Endodermal cell (in vitro differentiated cells): ENCODE data around the gene TREX2. TPM values are rescaled to one million over a fixed set of nuclear protein-coding genes. Genes with fewer than 3 reads are reported as not detected.

Experiments used
- DNase-seq: peaks from one replicate; pipeline ENCODE4 v3.0.0-alpha.2; 2017
- H3K27ac ChIP-seq: 2 replicates; pipeline ENCODE4 v1.5.1; 2013; ENCODE audit warnings: mild to moderate bottlenecking, low read depth, low read length, moderate library complexity
- H3K27me3 ChIP-seq: 2 replicates; pipeline ENCODE4 v1.6.1; 2013; ENCODE audit warnings: mild to moderate bottlenecking, low read length, moderate library complexity; ENCODE audit not compliant: insufficient read depth, control insufficient read depth, poor library complexity, severe bottlenecking
- H3K36me3 ChIP-seq: 2 replicates; pipeline ENCODE4 v1.7.0; 2013; ENCODE audit warnings: mild to moderate bottlenecking, low read length, moderate library complexity; ENCODE audit not compliant: control insufficient read depth, insufficient read depth
- H3K4me1 ChIP-seq: one replicate; pipeline ENCODE4 v1.7.0; 2013; ENCODE audit warnings: low read length; ENCODE audit not compliant: control insufficient read depth, insufficient read depth
- H3K4me3 ChIP-seq: 2 replicates; pipeline ENCODE4 v1.5.1; 2013; ENCODE audit warnings: mild to moderate bottlenecking, low read length, moderate library complexity
- H3K9ac ChIP-seq: 2 replicates; pipeline ENCODE4 v1.6.1; 2013; ENCODE audit warnings: mild to moderate bottlenecking, low read length, moderate library complexity; ENCODE audit not compliant: poor library complexity, severe bottlenecking; ENCODE audit errors: extremely low read depth
- H3K9me3 ChIP-seq: 2 replicates; pipeline ENCODE4 v1.6.1; 2013; ENCODE audit warnings: mild to moderate bottlenecking, low read length, moderate library complexity; ENCODE audit not compliant: control insufficient read depth
- H3K27ac Mint-ChIP-seq: 2 replicates; pipeline ENCODE4 v1.8.0; 2020; ENCODE audit warnings: mixed read lengths
- H3K27me3 Mint-ChIP-seq: 2 replicates; pipeline ENCODE4 v1.8.0; 2021; ENCODE audit warnings: mild to moderate bottlenecking, mixed read lengths; ENCODE audit not compliant: insufficient read depth
- H3K36me3 Mint-ChIP-seq: 2 replicates; pipeline ENCODE4 v1.8.0; 2020; ENCODE audit warnings: low read depth, mixed read lengths
- H3K4me1 Mint-ChIP-seq: 2 replicates; pipeline ENCODE4 v1.8.0; 2020; ENCODE audit warnings: mixed read lengths
- H3K4me3 Mint-ChIP-seq: 2 replicates; pipeline ENCODE4 v1.8.0; 2020; ENCODE audit warnings: mild to moderate bottlenecking, moderate library complexity, mixed read lengths
- H3K9me3 Mint-ChIP-seq: 2 replicates; pipeline ENCODE4 v1.8.0; 2020; ENCODE audit warnings: mild to moderate bottlenecking, mixed read lengths
- WGBS, 2 experiments: methylation state at CpG; one replicate each; pipeline versions ENCODE4 v1.1.5 to v1.1.7; 2013; ENCODE audit warnings: missing lambda C conversion rate in 2 of 2, mixed read lengths in 1 of 2; ENCODE audit not compliant: insufficient coverage in 1 of 2, insufficient read length in 1 of 2; 5-methylcytosine and 5-hydroxymethylcytosine counted together
- total RNA-seq, 2 donors: library from RNA; stranded (reverse); fragmentation: NEBNext Ultra II Directional in 1 of 2; extraction: Animal tissue kit (Norgen Biotek cat#: 25700) in 1 of 2; gene quantifications; 2 replicates in 1 of 2; 3 replicates in 1 of 2; pipeline ENCODE4 v1.2.1, GENCODE V29; 2021
- TF ChIP-seq, protein P1 (sequence below): fragments of 200-600 bp; sonication (generic); conservative IDR thresholded peaks from 2 replicates; pipeline ENCODE4 v1.5.0; 2021; ENCODE audit warnings: antibody characterized with exemption, mild to moderate bottlenecking

TREX2 gene
- total RNA-seq, 2 donors from 2014 or later, result 0.35 to 0.70 TPM

DNA sequence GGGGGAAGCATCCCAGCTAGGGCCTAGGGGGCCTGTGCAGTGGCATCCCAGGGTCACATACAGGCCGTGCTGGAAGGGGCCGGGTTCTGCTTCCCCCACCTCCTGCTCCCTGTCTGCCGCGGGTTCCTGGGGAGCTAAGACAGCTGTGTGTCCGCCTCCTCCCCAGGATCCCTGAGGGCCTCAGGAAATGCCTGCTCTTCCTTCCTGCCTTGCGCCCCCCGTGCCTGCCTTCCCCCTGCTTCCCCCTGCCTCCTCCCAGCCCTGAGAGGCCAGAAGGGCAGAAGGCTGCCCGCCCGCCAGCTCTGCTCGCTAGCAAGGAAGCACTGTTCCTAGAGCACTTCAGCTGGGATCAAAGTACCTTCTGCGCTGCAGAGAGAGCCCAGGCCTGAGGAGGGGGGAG, 46.1 kb upstream of the TREX2 start:
- DNase-seq, result no peak
- TF ChIP-seq, protein P1, sequence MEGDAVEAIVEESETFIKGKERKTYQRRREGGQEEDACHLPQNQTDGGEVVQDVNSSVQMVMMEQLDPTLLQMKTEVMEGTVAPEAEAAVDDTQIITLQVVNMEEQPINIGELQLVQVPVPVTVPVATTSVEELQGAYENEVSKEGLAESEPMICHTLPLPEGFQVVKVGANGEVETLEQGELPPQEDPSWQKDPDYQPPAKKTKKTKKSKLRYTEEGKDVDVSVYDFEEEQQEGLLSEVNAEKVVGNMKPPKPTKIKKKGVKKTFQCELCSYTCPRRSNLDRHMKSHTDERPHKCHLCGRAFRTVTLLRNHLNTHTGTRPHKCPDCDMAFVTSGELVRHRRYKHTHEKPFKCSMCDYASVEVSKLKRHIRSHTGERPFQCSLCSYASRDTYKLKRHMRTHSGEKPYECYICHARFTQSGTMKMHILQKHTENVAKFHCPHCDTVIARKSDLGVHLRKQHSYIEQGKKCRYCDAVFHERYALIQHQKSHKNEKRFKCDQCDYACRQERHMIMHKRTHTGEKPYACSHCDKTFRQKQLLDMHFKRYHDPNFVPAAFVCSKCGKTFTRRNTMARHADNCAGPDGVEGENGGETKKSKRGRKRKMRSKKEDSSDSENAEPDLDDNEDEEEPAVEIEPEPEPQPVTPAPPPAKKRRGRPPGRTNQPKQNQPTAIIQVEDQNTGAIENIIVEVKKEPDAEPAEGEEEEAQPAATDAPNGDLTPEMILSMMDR, result no peak
- Mint-ChIP-seq H3K27ac (no peak overlapping the region), H3K4me3 (no peak overlapping the region), H3K9me3 (peaks cover 48% of the 10 kb centered on the region), H3K36me3 (no peaks in the 10 kb centered on the region), H3K27me3 (no peaks in the 10 kb centered on the region), H3K4me1 (no peaks in the 10 kb centered on the region)
- Histone ChIP-seq H3K4me1 (no peaks in the 10 kb centered on the region), H3K27me3 (no peaks in the 10 kb centered on the region), H3K9ac (no peak overlapping the region), H3K4me3 (no peak overlapping the region), H3K27ac (no peak overlapping the region), H3K9me3 (no peaks in the 10 kb centered on the region), H3K36me3 (no peaks in the 10 kb centered on the region)
- 37 to 70% methylated on average over 2 to 11 of the region's 11 CpGs for WGBS, 2 experiments

DNA sequence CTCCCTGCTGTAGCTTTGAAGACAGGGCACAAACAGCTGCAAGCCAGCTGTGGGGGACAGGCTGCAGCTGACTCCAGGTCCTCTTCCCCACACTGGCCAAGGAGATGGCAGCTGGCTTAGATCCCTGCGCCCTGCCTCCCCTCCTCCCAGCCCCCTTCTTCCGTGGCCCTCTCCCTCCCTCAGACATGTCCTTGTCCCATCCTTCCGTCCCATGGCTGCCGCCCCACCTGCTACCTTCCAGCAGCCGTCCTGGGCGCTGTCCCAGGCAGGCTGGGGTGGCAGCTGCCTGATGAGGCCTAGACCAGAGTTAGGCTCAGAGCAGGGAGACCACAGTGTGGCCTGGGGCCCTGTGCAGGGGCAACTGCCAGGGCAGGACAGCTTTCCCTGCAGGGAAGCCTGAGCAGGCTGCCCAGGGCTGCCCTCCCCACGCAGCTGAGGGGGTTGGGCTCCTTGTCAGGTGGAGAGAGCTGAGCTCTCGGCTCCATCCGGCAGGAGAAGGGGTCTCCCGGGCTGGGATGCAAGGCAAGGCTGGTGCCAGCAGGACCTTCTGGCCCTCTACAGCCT, 45.6 kb upstream of the TREX2 start:
- peaks cover 1% of the 10 kb centered on the region for H3K27me3 Mint-ChIP-seq
- TF ChIP-seq, protein P1, result no peak
- peak; percentile 56 for DNase-seq
- no peak overlapping the region for H3K27ac ChIP-seq
- no peaks in the 10 kb centered on the region for H3K4me1 ChIP-seq
- no peaks in the 10 kb centered on the region for H3K36me3 Mint-ChIP-seq
- H3K9me3 Mint-ChIP-seq, result peaks cover 52% of the 10 kb centered on the region
- no peak overlapping the region for H3K27ac Mint-ChIP-seq
- H3K4me3 Mint-ChIP-seq, result no peak overlapping the region
- H3K4me1 Mint-ChIP-seq, result no peaks in the 10 kb centered on the region
- no peaks in the 10 kb centered on the region for H3K36me3 ChIP-seq
- H3K4me3 ChIP-seq, result no peak overlapping the region
- H3K9me3 ChIP-seq, result no peaks in the 10 kb centered on the region
- WGBS, 2 experiments, result 73 to 100% methylated on average over 1 to 10 of the region's 10 CpGs
- H3K9ac ChIP-seq, result no peak overlapping the region
- H3K27me3 ChIP-seq, result no peaks in the 10 kb centered on the region

DNA sequence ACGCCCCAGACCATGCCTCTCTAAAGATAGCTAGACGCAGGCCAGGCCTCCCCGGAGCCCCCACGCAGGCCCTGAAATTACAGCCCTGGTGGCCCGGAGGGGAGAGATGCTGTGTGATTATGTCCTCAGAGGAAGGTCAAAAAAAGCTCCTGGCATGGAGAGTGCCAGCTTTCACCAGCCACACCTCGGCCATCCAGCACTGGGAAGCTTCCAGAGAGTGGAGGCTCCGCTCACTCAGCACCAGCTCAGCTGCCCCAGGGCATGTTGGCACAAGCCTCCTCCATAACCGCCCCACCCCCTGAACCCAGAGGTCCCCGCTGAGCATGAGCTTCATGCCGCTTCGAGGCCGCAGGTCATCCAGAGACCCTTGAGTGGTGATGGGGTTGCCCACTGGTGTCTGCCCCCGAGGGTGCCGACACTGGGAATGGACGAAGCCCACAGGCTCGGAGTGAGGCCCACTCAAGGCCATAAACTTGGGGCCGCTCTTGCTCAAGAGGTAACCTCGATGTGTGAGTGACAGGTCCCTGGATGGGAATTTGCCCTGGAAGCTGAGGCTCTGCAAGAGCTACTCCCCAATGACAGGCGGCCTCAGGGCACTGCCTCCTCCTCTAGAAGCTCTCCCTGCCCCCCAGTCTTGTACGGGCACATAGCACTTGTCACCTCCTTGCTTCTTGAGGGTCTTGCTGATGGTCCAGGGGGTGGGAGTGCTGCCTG, 44.5 kb upstream of the TREX2 start:
- H3K27me3 ChIP-seq, result no peaks in the 10 kb centered on the region
- H3K27me3 Mint-ChIP-seq, result peaks cover 2% of the 10 kb centered on the region
- no peaks in the 10 kb centered on the region for H3K36me3 Mint-ChIP-seq
- H3K27ac Mint-ChIP-seq, result no peak overlapping the region
- H3K4me3 ChIP-seq, result no peak overlapping the region
- WGBS, 2 experiments, result 96% methylated on average over 20 of the region's 20 CpGs; no CpG with 5 or more reads in 1 of the 2 experiments
- H3K9me3 Mint-ChIP-seq, result peaks cover 58% of the 10 kb centered on the region
- H3K4me1 ChIP-seq, result no peaks in the 10 kb centered on the region
- no peak for DNase-seq
- H3K4me3 Mint-ChIP-seq, result no peak overlapping the region
- TF ChIP-seq, protein P1, result no peak
- H3K4me1 Mint-ChIP-seq, result no peaks in the 10 kb centered on the region
- no peaks in the 10 kb centered on the region for H3K36me3 ChIP-seq
- no peak overlapping the region for H3K27ac ChIP-seq
- H3K9ac ChIP-seq, result no peak overlapping the region
- H3K9me3 ChIP-seq, result no peaks in the 10 kb centered on the region
